Progenitor cell of endocrine pancreas (in vitro differentiated cells): ENCODE measurements around the gene WFIKKN1. TPM values are rescaled to one million over a fixed set of nuclear protein-coding genes. Genes with fewer than 3 reads are reported as not detected.

Experiments
- DNase-seq: peaks from one replicate; pipeline ENCODE4 v3.0.0; 2021; ENCODE audit warnings: low spot score; ENCODE audit not compliant: unreplicated experiment
- H3K27ac Mint-ChIP-seq: 2 replicates; pipeline ENCODE4 v1.8.0; 2021; ENCODE audit warnings: mild to moderate bottlenecking, moderate library complexity, mixed read lengths
- H3K27me3 Mint-ChIP-seq: 2 replicates; pipeline ENCODE4 v1.8.0; 2021; ENCODE audit warnings: mixed read lengths
- H3K36me3 Mint-ChIP-seq: 2 replicates; pipeline ENCODE4 v1.8.0; 2022; ENCODE audit warnings: mixed read lengths; ENCODE audit not compliant: insufficient read depth
- H3K4me1 Mint-ChIP-seq: 2 replicates; pipeline ENCODE4 v1.8.0; 2021; ENCODE audit warnings: low read depth, mixed read lengths
- H3K4me3 Mint-ChIP-seq: 2 replicates; pipeline ENCODE4 v1.8.0; 2021; ENCODE audit warnings: low read depth, mild to moderate bottlenecking, moderate library complexity, mixed read lengths
- H3K9me3 Mint-ChIP-seq: 2 replicates; pipeline ENCODE4 v1.8.0; 2021; ENCODE audit warnings: low read depth, mixed read lengths
- total RNA-seq: library from RNA; stranded (reverse); gene quantifications from 2 replicates; pipeline ENCODE4 v1.2.1, GENCODE V29; 2021
- TF ChIP-seq, protein P1 (sequence below): fragments of 200-600 bp; sonication (generic); IDR thresholded peaks from one replicate; pipeline ENCODE4 v1.5.0; 2021; ENCODE audit warnings: antibody characterized with exemption, mild to moderate bottlenecking; ENCODE audit not compliant: unreplicated experiment

Gene WFIKKN1
- total RNA-seq, 1 donor from 2014 or later: 42.8 TPM

DNA sequence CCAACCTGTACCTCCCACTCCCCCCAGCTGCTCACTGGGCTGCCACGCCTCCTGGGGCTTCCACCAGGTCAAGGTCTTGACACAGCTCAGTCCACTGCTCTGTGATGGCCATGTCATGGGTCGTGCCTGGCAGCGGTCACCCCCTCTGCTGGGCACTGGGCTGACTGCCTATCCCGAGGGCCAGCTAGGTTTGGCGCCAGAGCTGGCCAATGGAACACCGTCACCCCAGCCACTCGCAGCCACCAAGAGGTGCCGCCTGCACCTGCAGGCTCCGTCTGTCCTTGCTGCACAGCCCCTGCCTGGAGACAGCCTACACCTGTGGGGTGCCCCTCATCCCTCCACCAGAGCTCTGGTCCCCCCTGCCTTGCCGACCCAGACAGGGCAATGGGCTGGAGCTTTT is 45.4 kb upstream of the WFIKKN1 start:
- DNase-seq: no peak
- Mint-ChIP-seq H3K4me1 (peaks cover 5% of the 10 kb centered on the region), H3K27me3 (peaks cover 12% of the 10 kb centered on the region), H3K9me3 (no peaks in the 10 kb centered on the region), H3K27ac (no peak overlapping the region), H3K36me3 (no peaks in the 10 kb centered on the region), H3K4me3 (no peak overlapping the region)
- TF ChIP-seq, protein P1, sequence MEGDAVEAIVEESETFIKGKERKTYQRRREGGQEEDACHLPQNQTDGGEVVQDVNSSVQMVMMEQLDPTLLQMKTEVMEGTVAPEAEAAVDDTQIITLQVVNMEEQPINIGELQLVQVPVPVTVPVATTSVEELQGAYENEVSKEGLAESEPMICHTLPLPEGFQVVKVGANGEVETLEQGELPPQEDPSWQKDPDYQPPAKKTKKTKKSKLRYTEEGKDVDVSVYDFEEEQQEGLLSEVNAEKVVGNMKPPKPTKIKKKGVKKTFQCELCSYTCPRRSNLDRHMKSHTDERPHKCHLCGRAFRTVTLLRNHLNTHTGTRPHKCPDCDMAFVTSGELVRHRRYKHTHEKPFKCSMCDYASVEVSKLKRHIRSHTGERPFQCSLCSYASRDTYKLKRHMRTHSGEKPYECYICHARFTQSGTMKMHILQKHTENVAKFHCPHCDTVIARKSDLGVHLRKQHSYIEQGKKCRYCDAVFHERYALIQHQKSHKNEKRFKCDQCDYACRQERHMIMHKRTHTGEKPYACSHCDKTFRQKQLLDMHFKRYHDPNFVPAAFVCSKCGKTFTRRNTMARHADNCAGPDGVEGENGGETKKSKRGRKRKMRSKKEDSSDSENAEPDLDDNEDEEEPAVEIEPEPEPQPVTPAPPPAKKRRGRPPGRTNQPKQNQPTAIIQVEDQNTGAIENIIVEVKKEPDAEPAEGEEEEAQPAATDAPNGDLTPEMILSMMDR: peak; percentile 14

DNA sequence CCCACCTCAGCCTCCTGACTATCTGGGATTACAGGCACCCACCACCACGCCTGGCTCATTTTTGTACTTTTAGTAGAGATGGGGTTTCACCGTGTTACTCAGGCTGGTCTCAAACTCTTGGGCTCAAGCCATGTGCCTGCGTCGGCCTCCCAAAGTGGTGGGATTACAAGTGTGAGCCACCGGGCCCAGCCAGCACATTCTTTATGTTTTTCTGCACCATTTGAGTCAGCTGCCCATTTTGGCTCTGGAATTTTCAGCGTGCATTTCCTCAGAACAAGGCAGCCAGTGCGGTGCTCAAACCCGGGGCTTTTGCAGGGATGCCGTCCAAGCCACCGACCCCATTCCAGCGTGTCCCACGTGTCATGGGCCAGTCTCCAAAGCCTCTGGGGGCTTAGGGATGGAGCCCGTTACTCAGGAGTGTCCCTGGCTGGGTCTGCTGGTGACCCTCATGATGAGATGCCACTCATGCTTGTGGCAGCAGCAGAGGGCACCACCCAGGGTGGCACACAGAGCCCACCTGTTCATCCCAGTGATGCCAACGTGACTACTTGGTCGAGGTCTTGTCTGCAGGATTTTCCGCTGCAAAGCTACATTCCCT is 44.6 kb upstream of the WFIKKN1 start:
- TF ChIP-seq, protein P1: no peak
- H3K4me1 Mint-ChIP-seq: peaks cover 12% of the 10 kb centered on the region
- no peaks in the 10 kb centered on the region for H3K9me3 Mint-ChIP-seq
- H3K4me3 Mint-ChIP-seq: no peak overlapping the region
- H3K36me3 Mint-ChIP-seq: no peaks in the 10 kb centered on the region
- peak overlapping the region; percentile 37 for H3K27ac Mint-ChIP-seq
- H3K27me3 Mint-ChIP-seq: peaks cover 12% of the 10 kb centered on the region
- no peak for DNase-seq

DNA sequence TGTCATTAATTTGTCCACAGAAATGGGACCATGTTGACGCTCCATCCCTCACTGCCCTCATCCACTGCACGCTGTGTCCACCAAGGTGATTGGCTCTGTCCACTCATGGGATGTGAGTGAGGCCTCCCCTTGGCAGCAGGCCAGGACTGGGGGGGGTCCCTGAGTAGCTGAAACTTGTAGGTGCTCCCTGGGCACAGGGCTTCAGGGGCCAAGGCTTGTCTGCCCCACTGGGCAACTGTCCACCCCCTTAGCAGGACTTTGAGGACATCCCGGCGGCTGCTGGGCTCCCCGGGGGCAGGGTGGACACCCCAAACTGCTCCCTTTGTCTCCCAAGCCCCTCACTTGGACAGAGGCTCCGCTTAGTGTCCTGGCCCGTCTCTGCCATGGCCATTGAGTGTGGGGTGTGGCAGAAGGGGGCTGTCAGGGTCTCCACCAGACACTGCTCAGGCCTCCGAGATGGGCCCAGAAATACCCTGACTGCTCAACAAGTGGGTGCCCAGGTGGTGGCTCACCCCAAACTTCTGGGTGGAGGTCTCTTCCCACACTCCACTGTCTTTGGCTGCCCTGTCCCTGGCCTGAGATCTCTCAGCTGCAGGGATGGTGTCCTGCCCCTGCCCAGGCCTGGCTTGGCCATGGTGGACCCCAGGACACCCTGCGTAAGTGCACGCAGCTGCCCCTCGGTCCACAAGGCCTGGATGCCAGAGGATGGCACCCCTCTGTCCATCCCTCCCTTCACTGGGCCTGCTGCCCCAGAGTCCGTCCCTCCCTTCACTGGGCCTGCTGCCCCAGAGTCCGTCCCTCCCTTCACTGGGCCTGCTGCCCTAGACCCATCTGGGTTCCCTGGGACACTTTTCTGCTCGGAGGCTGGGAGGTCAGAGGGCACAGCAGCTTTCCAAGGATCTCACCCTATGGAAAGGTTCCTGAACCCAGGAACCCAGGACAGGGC is 43.9 kb upstream of the WFIKKN1 start:
- H3K9me3 Mint-ChIP-seq: no peaks in the 10 kb centered on the region
- no peak for DNase-seq
- peak overlapping the region; percentile 93 for H3K4me3 Mint-ChIP-seq
- H3K4me1 Mint-ChIP-seq: peaks cover 14% of the 10 kb centered on the region
- TF ChIP-seq, protein P1: no peak
- peak overlapping the region; percentile 81 for H3K27ac Mint-ChIP-seq
- H3K27me3 Mint-ChIP-seq: peaks cover 12% of the 10 kb centered on the region
- no peaks in the 10 kb centered on the region for H3K36me3 Mint-ChIP-seq

DNA sequence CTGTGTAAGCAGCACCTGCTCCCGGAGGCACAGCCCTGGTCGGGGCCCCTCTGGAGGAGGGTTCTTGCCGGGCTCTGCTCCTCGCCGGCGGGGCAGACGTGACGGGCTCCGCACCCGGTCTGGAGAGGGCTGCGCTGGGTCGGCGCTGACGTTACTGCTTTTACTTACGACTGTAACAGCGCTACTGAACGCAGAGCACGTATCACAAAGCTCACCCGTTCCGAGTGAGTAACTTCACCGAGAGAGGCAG is 42.2 kb upstream of the WFIKKN1 start:
- peak; percentile 46 for DNase-seq
- H3K27me3 Mint-ChIP-seq: peaks cover 12% of the 10 kb centered on the region
- peak overlapping the region; percentile 98 for H3K27ac Mint-ChIP-seq
- TF ChIP-seq, protein P1: no peak
- H3K4me3 Mint-ChIP-seq: peak overlapping the region; percentile 93
- H3K36me3 Mint-ChIP-seq: peaks cover 3% of the 10 kb centered on the region
- H3K4me1 Mint-ChIP-seq: peaks cover 20% of the 10 kb centered on the region
- no peaks in the 10 kb centered on the region for H3K9me3 Mint-ChIP-seq

DNA sequence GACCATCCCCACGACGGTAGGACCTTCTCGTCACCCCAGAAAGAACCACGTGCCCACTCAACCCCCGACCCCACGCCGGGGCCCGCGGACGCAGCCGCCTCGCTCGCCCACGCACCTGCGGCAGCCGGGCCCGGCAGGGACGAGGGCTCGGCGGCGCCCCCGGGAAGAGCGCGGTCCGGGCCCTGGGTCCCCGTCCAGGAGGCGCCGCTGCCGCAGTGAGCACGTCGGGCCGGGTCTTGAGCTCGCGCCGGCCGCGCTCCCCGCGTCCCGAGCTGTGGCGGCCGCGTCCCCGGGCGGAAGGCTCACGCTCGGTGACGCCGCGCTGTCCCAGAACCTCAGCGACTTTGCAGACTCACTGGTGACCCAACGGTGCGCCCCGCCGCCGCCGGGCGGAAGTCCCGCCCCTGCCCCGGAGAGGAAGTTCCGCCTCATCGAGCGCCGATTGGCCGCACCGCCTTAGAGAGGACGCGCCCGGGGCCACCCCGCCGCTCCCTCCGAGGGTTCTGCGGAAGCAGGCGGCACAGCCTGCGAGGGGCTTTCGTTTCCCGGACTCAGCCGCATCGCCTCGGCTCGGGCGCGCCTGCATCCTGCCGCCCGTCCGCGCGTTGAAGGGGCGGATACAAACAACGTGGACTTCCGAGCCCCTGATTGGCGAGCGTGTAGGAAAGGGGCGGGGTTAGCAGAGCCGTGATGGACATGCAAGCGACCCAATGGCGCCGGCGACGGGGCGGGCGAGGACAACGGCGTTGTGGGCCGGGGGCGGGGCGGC is 41.7 kb upstream of the WFIKKN1 start:
- no peaks in the 10 kb centered on the region for H3K9me3 Mint-ChIP-seq
- TF ChIP-seq, protein P1: no peak
- peak; percentile 96 for DNase-seq
- peaks cover 3% of the 10 kb centered on the region for H3K36me3 Mint-ChIP-seq
- H3K4me3 Mint-ChIP-seq: peak overlapping the region; percentile 94
- H3K27ac Mint-ChIP-seq: peak overlapping the region; percentile 99
- H3K27me3 Mint-ChIP-seq: peaks cover 12% of the 10 kb centered on the region
- peaks cover 22% of the 10 kb centered on the region for H3K4me1 Mint-ChIP-seq
